ENCODE results near the gene SRSF1. TPM values are rescaled to one million over a fixed set of nuclear protein-coding genes. Genes with fewer than 3 reads are reported as not detected.
A peak's percentile ranks its signal among the peaks of the same experiment; 100 is the strongest.

SRSF1 gene
- polyA plus RNA-seq, 3 donors: 51.2 to 72.1 (median 61.6) TPM

DNA sequence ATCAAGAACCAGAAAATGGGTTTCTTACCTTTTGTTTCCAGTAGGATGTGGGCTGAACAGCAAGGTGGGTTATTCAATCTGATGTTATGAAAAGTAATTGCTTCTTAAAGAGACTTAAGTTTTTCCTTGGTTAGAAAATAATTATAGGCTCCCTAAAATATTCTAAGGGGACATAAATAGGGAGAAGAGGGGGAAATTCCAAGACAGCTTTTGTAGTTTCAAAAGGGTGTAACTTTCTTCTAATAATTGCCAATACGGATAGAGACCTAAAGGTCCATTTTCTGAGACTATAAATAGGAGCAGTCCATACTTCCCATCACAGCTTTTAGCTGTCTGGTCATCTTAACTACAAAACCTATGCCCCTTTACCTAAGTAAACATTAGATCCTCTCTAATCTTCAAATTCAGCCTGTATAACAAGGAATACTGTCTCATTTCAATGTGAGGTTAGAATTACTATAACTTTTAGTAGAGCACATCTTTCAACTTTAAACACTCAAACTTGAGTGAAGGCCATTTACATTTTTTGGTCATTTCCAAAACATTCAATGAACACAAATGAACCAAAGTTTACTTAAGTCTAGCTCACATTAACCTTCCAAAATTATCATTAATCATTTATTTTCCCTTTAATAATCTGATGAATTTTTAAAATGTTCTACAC lies 5.5 kb downstream of the SRSF1 start:
- TF ChIP-seq CTCF (IDR thresholded peaks at IDR 0.05): no peak
- H3K9me3 ChIP-seq (replicated peaks in 1 of 2; ENCODE audit: control insufficient read depth in 1 of 2, insufficient read depth in 1 of 2, low read length in 2 of 2): no peaks in the 10 kb centered on the region
- H2AFZ ChIP-seq (ENCODE audit: insufficient read depth, low read depth, low read length, poor library complexity, severe bottlenecking): no peak overlapping the region
- intact Hi-C loops (cut with micrococcal nuclease): no loop called here
- peaks cover 45 to 83% of the 10 kb centered on the region in 2 donors for H3K36me3 ChIP-seq (replicated peaks in 1 of 2; ENCODE audit: control insufficient read depth in 1 of 2, insufficient read depth in 2 of 2, low read length in 2 of 2)
- H3K4me3 Mint-ChIP-seq: no peak overlapping the region
- no peaks in the 10 kb centered on the region for H3K27me3 ChIP-seq (ENCODE audit: control insufficient read depth in 2 of 2, insufficient read depth in 2 of 2, low read length in 2 of 2)
- peaks cover 19 to 25% of the 10 kb centered on the region in 2 donors for H3K4me1 ChIP-seq (ENCODE audit: control insufficient read depth in 1 of 2, insufficient read depth in 2 of 2, low read length in 2 of 2)
- H3K27ac Mint-ChIP-seq: no peak overlapping the region
- H3K27me3 Mint-ChIP-seq (ENCODE audit: low read depth in 3 of 3): peaks cover 0 to 2% (median 0%) of the 10 kb centered on the region in 3 donors
- H3K36me3 Mint-ChIP-seq: peaks cover 51 to 52% of the 10 kb centered on the region in 2 donors
- no CpG with 5 or more reads among the region's 1 CpG for WGBS (ENCODE audit: insufficient coverage)
- H3K9me3 Mint-ChIP-seq: no peaks in the 10 kb centered on the region
- H3K4me3 ChIP-seq (replicated peaks in 1 of 3; ENCODE audit: low read depth in 2 of 3, low read length in 3 of 3): no peak overlapping the region
- DNase-seq: no peak
- H3K79me2 ChIP-seq (ENCODE audit: insufficient read depth, low read length): peaks cover 57% of the 10 kb centered on the region
- H3K27ac ChIP-seq (ENCODE audit: low read depth in 1 of 2, low read length in 2 of 2): no peak overlapping the region
- H3K4me2 ChIP-seq (replicated peaks; ENCODE audit: extremely low read depth, low read length, poor library complexity, severe bottlenecking): no peak overlapping the region
- peaks cover 83% of the 10 kb centered on the region for H4K20me1 ChIP-seq (ENCODE audit: insufficient read depth, low read length)
- H3K9ac ChIP-seq (ENCODE audit: insufficient read depth, low read length, poor library complexity, severe bottlenecking): no peak overlapping the region
- peaks cover 28% of the 10 kb centered on the region for H3K4me1 Mint-ChIP-seq

DNA sequence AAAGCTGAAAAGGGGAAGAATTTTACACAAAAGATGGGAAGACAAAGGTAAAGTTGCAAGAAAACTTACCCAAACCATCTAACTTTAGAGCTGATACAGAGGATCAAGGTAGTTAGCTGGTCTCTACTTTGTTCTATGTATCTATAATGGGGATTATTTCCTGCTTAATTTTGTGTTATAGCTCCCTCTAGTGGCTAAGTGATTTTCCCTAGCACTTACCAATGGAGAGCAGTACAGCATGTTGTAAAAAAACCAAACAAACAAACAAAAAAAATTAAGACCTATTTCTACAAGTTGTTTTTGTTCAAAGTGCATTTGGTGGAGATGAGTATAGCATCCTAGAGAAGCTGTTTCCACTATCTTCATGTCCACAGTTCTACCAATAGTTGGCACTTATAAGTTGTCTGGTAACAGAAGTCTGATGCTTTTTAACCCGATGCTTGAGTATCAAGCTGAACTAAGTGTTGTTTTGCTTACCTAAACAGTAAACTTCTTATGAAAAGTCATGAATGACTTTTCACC lies 7.5 kb downstream of the SRSF1 start:
- Mint-ChIP-seq H3K27me3 (ENCODE audit: low read depth in 3 of 3) (no peaks in the 10 kb centered on the region), H3K4me1 (peaks cover 17% of the 10 kb centered on the region), H3K36me3 (peaks cover 39 to 41% of the 10 kb centered on the region in 2 donors), H3K9me3 (no peaks in the 10 kb centered on the region), H3K27ac (no peak overlapping the region), H3K4me3 (no peak overlapping the region)
- Histone ChIP-seq H3K9ac (ENCODE audit: insufficient read depth, low read length, poor library complexity, severe bottlenecking) (no peak overlapping the region), H3K27me3 (ENCODE audit: control insufficient read depth in 2 of 2, insufficient read depth in 2 of 2, low read length in 2 of 2) (no peaks in the 10 kb centered on the region), H3K79me2 (ENCODE audit: insufficient read depth, low read length) (peaks cover 37% of the 10 kb centered on the region), H3K9me3 (replicated peaks in 1 of 2; ENCODE audit: control insufficient read depth in 1 of 2, insufficient read depth in 1 of 2, low read length in 2 of 2) (no peaks in the 10 kb centered on the region), H2AFZ (ENCODE audit: insufficient read depth, low read depth, low read length, poor library complexity, severe bottlenecking) (no peak overlapping the region), H3K4me3 (replicated peaks in 1 of 3; ENCODE audit: low read depth in 2 of 3, low read length in 3 of 3) (no peak overlapping the region), H3K27ac (ENCODE audit: low read depth in 1 of 2, low read length in 2 of 2) (no peak overlapping the region), H3K4me1 (ENCODE audit: control insufficient read depth in 1 of 2, insufficient read depth in 2 of 2, low read length in 2 of 2) (peaks cover under 1 to 9% of the 10 kb centered on the region in 2 donors), H4K20me1 (ENCODE audit: insufficient read depth, low read length) (peaks cover 68% of the 10 kb centered on the region), H3K36me3 (replicated peaks in 1 of 2; ENCODE audit: control insufficient read depth in 1 of 2, insufficient read depth in 2 of 2, low read length in 2 of 2) (peaks cover 34 to 70% of the 10 kb centered on the region in 2 donors), H3K4me2 (replicated peaks; ENCODE audit: extremely low read depth, low read length, poor library complexity, severe bottlenecking) (no peak overlapping the region)
- intact Hi-C loops (cut with micrococcal nuclease): loop anchor here in 1 of 2 donors (5.0 kb wide), 1 partner anchor 142 kb away; no protein-coding TSS in a partner anchor
- no CpG with 5 or more reads among the region's 1 CpG for WGBS (ENCODE audit: insufficient coverage)
- DNase-seq: peak; percentile 53 to 76 (median 61)
- peak; percentile 90 for TF ChIP-seq CTCF (IDR thresholded peaks at IDR 0.05)
